HG03460 (cell line): Measurements from ENCODE around the gene TWF2.

Experiments
- ATAC-seq: cut with Tn5 transposase; IDR thresholded peaks from one replicate; pipeline ENCODE4 v1.9.1; 2021; ENCODE audit not compliant: unreplicated experiment

TWF2 gene

GRCh38 chr3:52204337-52205073 is 34.5 kb downstream of the TWF2 start:
- no peak for ATAC-seq

GRCh38 chr3:52203701-52204100 is 35.3 kb downstream of the TWF2 start:
- ATAC-seq: no peak

- no peak for ATAC-seq
These were observed 36.4 kb downstream of the TWF2 start for GRCh38 chr3:52202384-52203077.

GRCh38 chr3:52200981-52201679 is 37.8 kb downstream of the TWF2 start:
- ATAC-seq: no peak

- no peak for ATAC-seq
These were observed 40.0 kb downstream of the TWF2 start for GRCh38 chr3:52198643-52199608.

- ATAC-seq: peak; percentile 85
These were observed 40.9 kb downstream of the TWF2 start, which contains the start of gene ALAS1 for GRCh38 chr3:52197842-52198625. TSS of gene ALAS1 (plus strand) at chr3:52198160. CDS start at chr3:52199242, 1,082 bp downstream.

GRCh38 chr3:52197499-52197841 is 41.5 kb downstream of the TWF2 start:
- ATAC-seq: no peak

- no peak for ATAC-seq
These were observed 42.0 kb downstream of the TWF2 start for GRCh38 chr3:52196977-52197376.

- ATAC-seq: no peak
These were observed 43.1 kb downstream of the TWF2 start for GRCh38 chr3:52195823-52196331.

GRCh38 chr3:52195291-52195597 is 43.7 kb downstream of the TWF2 start:
- no peak for ATAC-seq

- no peak for ATAC-seq
These were observed 44.3 kb downstream of the TWF2 start for GRCh38 chr3:52194485-52195290.

GRCh38 chr3:52193065-52193464 is 45.9 kb downstream of the TWF2 start:
- no peak for ATAC-seq

GRCh38 chr3:52191663-52192062 is 47.3 kb downstream of the TWF2 start:
- no peak for ATAC-seq

GRCh38 chr3:52190294-52191074 is 48.5 kb downstream of the TWF2 start:
- ATAC-seq: no peak

- no peak for ATAC-seq
These were observed 50.4 kb downstream of the TWF2 start for GRCh38 chr3:52188556-52188955.

- no peak for ATAC-seq
These were observed 52.2 kb downstream of the TWF2 start for GRCh38 chr3:52186729-52187128.

- no peak for ATAC-seq
These were observed 53.1 kb downstream of the TWF2 start for GRCh38 chr3:52185837-52186236.

- no peak for ATAC-seq
These were observed 53.6 kb downstream of the TWF2 start for GRCh38 chr3:52185311-52185710.
